Measurements from ENCODE around the gene ATP8A1. TPM values are rescaled to one million over a fixed set of nuclear protein-coding genes. Genes with fewer than 3 reads are reported as not detected.

ATP8A1 gene
- total RNA-seq, 1 donor from 2014 or later: 44.0 TPM

- no peak overlapping the region for H3K27ac Mint-ChIP-seq (ENCODE audit: unreplicated experiment)
- H3K4me1 Mint-ChIP-seq (ENCODE audit: unreplicated experiment): no peaks in the 10 kb centered on the region
- DNase-seq (ENCODE audit: low spot score): no peak
- no peak overlapping the region for H3K4me3 Mint-ChIP-seq (ENCODE audit: unreplicated experiment)
- peaks cover 2% of the 10 kb centered on the region for H3K27me3 Mint-ChIP-seq (ENCODE audit: unreplicated experiment)
- H3K9me3 Mint-ChIP-seq (ENCODE audit: unreplicated experiment): no peaks in the 10 kb centered on the region
- no peak for TF ChIP-seq CTCF (IDR thresholded peaks at IDR 0.05; ENCODE audit: unreplicated experiment)
- H3K36me3 Mint-ChIP-seq (ENCODE audit: low read depth, unreplicated experiment): peaks cover 6% of the 10 kb centered on the region
Observed at GRCh38 chr4:42523066-42523718, 133.7 kb downstream of the ATP8A1 start.

- H3K36me3 Mint-ChIP-seq (ENCODE audit: low read depth, unreplicated experiment): peaks cover 6% of the 10 kb centered on the region
- DNase-seq (ENCODE audit: low spot score): peak; percentile 69
- no peak overlapping the region for H3K27ac Mint-ChIP-seq (ENCODE audit: unreplicated experiment)
- TF ChIP-seq CTCF (IDR thresholded peaks at IDR 0.05; ENCODE audit: unreplicated experiment): peak; percentile 83
- H3K4me1 Mint-ChIP-seq (ENCODE audit: unreplicated experiment): peaks cover 3% of the 10 kb centered on the region
- no peak overlapping the region for H3K4me3 Mint-ChIP-seq (ENCODE audit: unreplicated experiment)
- peaks cover 2% of the 10 kb centered on the region for H3K27me3 Mint-ChIP-seq (ENCODE audit: unreplicated experiment)
- H3K9me3 Mint-ChIP-seq (ENCODE audit: unreplicated experiment): no peaks in the 10 kb centered on the region
Observed at GRCh38 chr4:42519803-42520417, 137.0 kb downstream of the ATP8A1 start.

DNA sequence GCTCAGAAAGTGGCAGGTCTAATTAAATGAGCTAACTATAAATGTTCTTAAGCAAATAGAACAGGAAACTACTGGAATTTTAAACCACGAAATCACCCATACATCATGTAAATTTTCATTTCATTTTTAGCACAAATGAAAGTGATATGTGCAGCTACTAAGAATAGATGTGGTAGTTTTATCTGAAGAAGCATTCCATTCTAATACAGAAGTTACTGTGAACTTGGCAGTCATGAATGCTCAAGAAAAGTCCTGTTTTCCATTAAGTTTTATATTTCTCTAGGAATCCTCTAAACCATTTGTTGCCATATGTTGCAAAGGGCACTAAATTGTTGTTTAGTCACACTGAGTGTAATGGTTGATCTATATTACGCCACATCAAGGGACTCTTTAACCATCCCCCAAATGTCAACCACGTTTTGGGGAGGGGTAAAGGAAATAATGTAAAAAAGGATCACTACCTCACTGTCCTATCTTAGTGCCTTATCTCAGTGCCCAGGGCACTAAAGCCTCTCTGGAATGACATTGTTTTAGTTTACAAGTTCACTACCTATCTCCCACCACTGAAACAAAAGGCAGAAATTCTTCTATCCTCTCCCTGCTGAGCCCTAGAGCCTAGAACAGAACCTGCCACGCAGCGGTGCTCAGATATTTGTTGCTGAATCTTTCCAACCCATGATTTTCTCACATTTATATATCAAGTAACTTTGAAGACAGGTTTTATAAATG, 141.6 kb downstream of the ATP8A1 start:
- no peak for DNase-seq (ENCODE audit: low spot score)

GRCh38 chr4:42513748-42514492, 143.0 kb downstream of the ATP8A1 start:
- Mint-ChIP-seq H3K27me3 (ENCODE audit: unreplicated experiment) (no peaks in the 10 kb centered on the region), H3K36me3 (ENCODE audit: low read depth, unreplicated experiment) (no peaks in the 10 kb centered on the region), H3K4me1 (ENCODE audit: unreplicated experiment) (peaks cover 9% of the 10 kb centered on the region), H3K27ac (ENCODE audit: unreplicated experiment) (no peak overlapping the region), H3K9me3 (ENCODE audit: unreplicated experiment) (no peaks in the 10 kb centered on the region), H3K4me3 (ENCODE audit: unreplicated experiment) (no peak overlapping the region)
- no peak for TF ChIP-seq CTCF (IDR thresholded peaks at IDR 0.05; ENCODE audit: unreplicated experiment)
- DNase-seq (ENCODE audit: low spot score): no peak

More for the DNA sequence above, 141.6 kb downstream of the ATP8A1 start:
- peaks cover 9% of the 10 kb centered on the region for H3K4me1 Mint-ChIP-seq (ENCODE audit: unreplicated experiment)
- H3K4me3 Mint-ChIP-seq (ENCODE audit: unreplicated experiment): no peak overlapping the region
- peaks cover 2% of the 10 kb centered on the region for H3K36me3 Mint-ChIP-seq (ENCODE audit: low read depth, unreplicated experiment)
- TF ChIP-seq CTCF (IDR thresholded peaks at IDR 0.05; ENCODE audit: unreplicated experiment): no peak
- no peaks in the 10 kb centered on the region for H3K9me3 Mint-ChIP-seq (ENCODE audit: unreplicated experiment)
- H3K27ac Mint-ChIP-seq (ENCODE audit: unreplicated experiment): no peak overlapping the region
- H3K27me3 Mint-ChIP-seq (ENCODE audit: unreplicated experiment): no peaks in the 10 kb centered on the region

Data from endothelial cell (in vitro differentiated cells).